Endothelial cell of umbilical vein (primary cell): Measurements from ENCODE around the gene PTPRO. TPM values are rescaled to one million over a fixed set of nuclear protein-coding genes. Genes with fewer than 3 reads are reported as not detected.

Experiments
- BruUV-seq: library from RNA; stranded (reverse); fragments of 400-500 nt; replicated peaks from 2 replicates; lab custom pipeline; 2021; lab: Mats Ljungman, UMichigan
- CTCF ChIA-PET: fragments of 300-600, 350-600 bp; sonication (Branson Sonifier 250); formaldehyde crosslinking; loops from one replicate; lab custom pipeline; 2021; ENCODE audit warnings: antibody characterized with exemption, inconsistent platforms; lab: Charles Lee
- POLR2A ChIA-PET: fragments of 300-600, 350-600 bp; sonication (Branson Sonifier 250); formaldehyde crosslinking; loops from one replicate; lab custom pipeline; 2021; ENCODE audit warnings: antibody characterized with exemption, inconsistent platforms; lab: Charles Lee
- DNase-seq: peaks from one replicate; pipeline ENCODE4 v3.0.0-alpha.2; 2011; ENCODE audit warnings: low read depth, low spot score
- FAIRE-seq: peaks from 2 replicates; lab custom pipeline; 2011; peaks lifted over from hg19 to GRCh38; lab: Jason Lieb, UNC
- H2AFZ ChIP-seq: 2 replicates; pipeline ENCODE4 v1.6.0; 2012; ENCODE audit warnings: low read depth, low read length, control low read depth, inconsistent platforms
- H3K27ac ChIP-seq: 2 replicates; pipeline ENCODE4 v1.5.1; 2011; ENCODE audit warnings: low read depth, mild to moderate bottlenecking, control low read depth, low read length, moderate library complexity; ENCODE audit not compliant: insufficient read depth
- H3K27me3 ChIP-seq, 2 experiments: 2 replicates each; pipeline versions ENCODE4 v1.6.0 to v1.6.1; 2011; ENCODE audit warnings: low read length in 2 of 2, mixed read lengths in 1 of 2; ENCODE audit not compliant: control insufficient read depth in 2 of 2, insufficient read depth in 2 of 2
- H3K36me3 ChIP-seq, 2 experiments: 2 replicates in 1 of 2; 3 replicates in 1 of 2; pipeline ENCODE4 v1.5.1; 2011; ENCODE audit warnings: low read length in 2 of 2, mild to moderate bottlenecking in 1 of 2, moderate library complexity in 1 of 2; ENCODE audit not compliant: control insufficient read depth in 2 of 2, insufficient read depth in 2 of 2; ENCODE audit errors: extremely low read depth in 1 of 2
- H3K4me1 ChIP-seq: 3 replicates; pipeline ENCODE4 v1.5.1; 2011; ENCODE audit warnings: mild to moderate bottlenecking, low read length; ENCODE audit not compliant: control insufficient read depth, insufficient read depth; ENCODE audit errors: extremely low read depth
- H3K4me2 ChIP-seq: 2 replicates; pipeline ENCODE4 v1.6.1; 2011; ENCODE audit warnings: low read length, control low read depth, mixed read lengths; ENCODE audit not compliant: insufficient read depth
- H3K4me3 ChIP-seq, 3 experiments: fragments of 200-600 bp in 1 of 3; sonication (generic), shearing (Covaris generic) in 1 of 3; replicated peaks in 1 of 3; 2 replicates each; pipeline ENCODE4 v1.5.1; 2011 to 2016; ENCODE audit warnings: control low read depth in 3 of 3, low read length in 3 of 3, mild to moderate bottlenecking in 2 of 3, inconsistent platforms in 1 of 3, low read depth in 1 of 3, moderate library complexity in 1 of 3; ENCODE audit not compliant: insufficient read depth in 1 of 3
- H3K79me2 ChIP-seq: 2 replicates; pipeline ENCODE4 v1.6.0; 2012; ENCODE audit warnings: low read length, inconsistent platforms; ENCODE audit not compliant: control insufficient read depth, insufficient read depth
- H3K9ac ChIP-seq: replicated peaks from 2 replicates; pipeline ENCODE3; 2011; ENCODE audit warnings: low read length, control low read depth; ENCODE audit not compliant: insufficient read depth; ENCODE audit errors: extremely low read depth
- H3K9me1 ChIP-seq: replicated peaks from 3 replicates; pipeline ENCODE4 v1.6.0; 2011; ENCODE audit warnings: mild to moderate bottlenecking, low read length; ENCODE audit not compliant: control insufficient read depth, insufficient read depth; ENCODE audit errors: extremely low read depth
- H3K9me3 ChIP-seq: replicated peaks from 2 replicates; pipeline ENCODE4 v1.5.1; 2012; ENCODE audit warnings: low read length, inconsistent platforms; ENCODE audit not compliant: control insufficient read depth, insufficient read depth
- H4K20me1 ChIP-seq: replicated peaks from 2 replicates; pipeline ENCODE3; 2011; ENCODE audit warnings: mild to moderate bottlenecking, low read length; ENCODE audit not compliant: control insufficient read depth, insufficient read depth; ENCODE audit errors: extremely low read depth
- EZH2 ChIP-seq: IDR thresholded peaks from 2 replicates; pipeline ENCODE4 v1.6.1; 2012; ENCODE audit warnings: borderline replicate concordance, low read depth, mild to moderate bottlenecking, moderate library complexity, low read length, inconsistent platforms; ENCODE audit not compliant: severe bottlenecking
- FOS ChIP-seq: IDR thresholded peaks from 2 replicates; pipeline ENCODE4 v1.6.1; 2011; ENCODE audit warnings: mild to moderate bottlenecking, low read length, moderate library complexity, borderline replicate concordance; ENCODE audit not compliant: insufficient read depth
- GATA2 ChIP-seq: IDR thresholded peaks from 2 replicates; pipeline ENCODE4 v1.7.0; 2011; ENCODE audit warnings: low read depth, mild to moderate bottlenecking, moderate library complexity, mixed read lengths, low read length; ENCODE audit not compliant: insufficient read length, insufficient read depth
- JUN ChIP-seq: IDR thresholded peaks from 2 replicates; pipeline ENCODE4 v1.6.1; 2011; ENCODE audit warnings: borderline replicate concordance, low read depth; ENCODE audit not compliant: insufficient read length, insufficient read depth
- MYC ChIP-seq: IDR thresholded peaks from one replicate; pipeline ENCODE4 v1.6.1; 2011; ENCODE audit warnings: mild to moderate bottlenecking, low read depth, low read length
- POLR2A ChIP-seq: IDR thresholded peaks from 2 replicates; pipeline ENCODE4 v1.6.1; 2012; ENCODE audit warnings: low read depth, mild to moderate bottlenecking, control low read depth, low read length
- POLR2AphosphoS5 ChIP-seq: IDR thresholded peaks from 2 replicates; pipeline ENCODE4 v1.6.1; 2012; ENCODE audit warnings: low read depth, mild to moderate bottlenecking, control low read depth, low read length, moderate library complexity; ENCODE audit not compliant: insufficient read depth
- dilution Hi-C: fragments of 300-500 bp; cut with MboI; formaldehyde crosslinking; loops from one replicate; pipeline ENCODE4 v1.15.0; 2019; ENCODE audit warnings: low sequenced_read_pairs; ENCODE audit not compliant: extremely low pct_ligation_motif_present
- intact Hi-C: fragments of 100-400 bp; cut with micrococcal nuclease; formaldehyde crosslinking; loops from one replicate; pipeline ENCODE4 v1.10.0; 2022
- polyA plus RNA-seq, 4 experiments: library from polyadenylated mRNA; depleted of rRNA in 3 of 4; stranded (reverse) in 3 of 4; unstranded in 1 of 4; fragments of >200 nt; gene quantifications; 2 replicates each; pipeline versions ENCODE4 v1.2.1 to v1.2.3, GENCODE V29; 2011 to 2012; ENCODE audit warnings: missing spikeins in 1 of 4
- total RNA-seq: library from RNA; stranded (reverse); gene quantifications from 2 replicates; pipeline ENCODE4 v1.2.3, GENCODE V29; 2021
- TF ChIP-seq, protein P1 (sequence below): IDR thresholded peaks from 2 replicates; pipeline ENCODE4 v1.6.1; 2011; ENCODE audit not compliant: insufficient read depth, insufficient read length
- TF ChIP-seq, protein P2 (sequence below), 2 donors: IDR thresholded peaks; 1 replicate in 1 of 2; 2 replicates in 1 of 2; pipeline ENCODE4 v1.5.1; 2011; ENCODE audit warnings: low read length in 2 of 2, mild to moderate bottlenecking in 2 of 2, moderate library complexity in 2 of 2, control low read depth in 1 of 2, inconsistent platforms in 1 of 2, low read depth in 1 of 2; ENCODE audit not compliant: insufficient read depth in 1 of 2; ENCODE audit errors: extremely low read depth in 1 of 2

The PTPRO gene
- total and polyA plus RNA-seq, 2 donors (not counting 3 experiments of a cell fraction or from before 2014, with no cell fraction given) = not detected

DNA sequence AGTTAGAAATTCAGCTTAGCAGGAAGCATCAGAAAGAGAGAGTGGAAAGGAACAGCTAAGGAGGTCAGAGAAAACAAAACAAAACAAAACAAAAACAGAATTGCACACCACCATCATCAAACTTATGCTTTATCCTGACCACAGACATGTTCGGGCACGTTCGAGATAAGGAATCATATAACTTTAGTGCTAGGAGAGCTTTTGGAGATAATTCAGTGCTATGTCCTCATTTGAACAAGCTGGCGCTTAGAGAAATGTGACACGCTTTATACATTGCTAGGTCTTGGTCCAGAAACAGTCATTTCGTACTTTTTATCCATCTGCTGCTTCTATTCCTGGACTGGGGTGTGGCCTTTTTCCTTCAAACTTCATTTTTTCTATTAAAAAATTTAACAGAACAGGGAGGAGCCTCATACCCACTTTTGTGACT lies 213.1 kb downstream of the PTPRO start:
- CTCF ChIA-PET = interaction anchor here (0.7 to 7.0 kb wide), 9 partner anchors 10 to 339 kb away, joined by 3 to 202 read pairs (median 3); partner anchors contain the start of gene RERG
- Histone ChIP-seq H2AFZ (peak overlapping the region; percentile 4), H3K4me3 (no peak overlapping the region), H3K27me3 (peaks cover 0 to 3% of the 10 kb centered on the region in 2 experiments), H3K9ac (no peak overlapping the region), H3K9me1 (no peaks in the 10 kb centered on the region), H3K27ac (no peak overlapping the region), H3K9me3 (no peaks in the 10 kb centered on the region), H3K4me1 (peaks cover 4% of the 10 kb centered on the region), H3K79me2 (no peaks in the 10 kb centered on the region), H3K4me2 (no peak overlapping the region), H4K20me1 (no peaks in the 10 kb centered on the region), H3K36me3 (no peaks in the 10 kb centered on the region)
- dilution Hi-C loops = no loop called here
- intact Hi-C loops = no loop called here
- TF ChIP-seq, protein P1, sequence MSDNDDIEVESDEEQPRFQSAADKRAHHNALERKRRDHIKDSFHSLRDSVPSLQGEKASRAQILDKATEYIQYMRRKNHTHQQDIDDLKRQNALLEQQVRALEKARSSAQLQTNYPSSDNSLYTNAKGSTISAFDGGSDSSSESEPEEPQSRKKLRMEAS = no peak
- TF ChIP-seq MYC (no peak), POLR2AphosphoS5 (no peak), GATA2 (no peak), JUN (no peak), EZH2 (no peak), POLR2A (no peak), FOS (no peak)
- TF ChIP-seq, protein P2, sequence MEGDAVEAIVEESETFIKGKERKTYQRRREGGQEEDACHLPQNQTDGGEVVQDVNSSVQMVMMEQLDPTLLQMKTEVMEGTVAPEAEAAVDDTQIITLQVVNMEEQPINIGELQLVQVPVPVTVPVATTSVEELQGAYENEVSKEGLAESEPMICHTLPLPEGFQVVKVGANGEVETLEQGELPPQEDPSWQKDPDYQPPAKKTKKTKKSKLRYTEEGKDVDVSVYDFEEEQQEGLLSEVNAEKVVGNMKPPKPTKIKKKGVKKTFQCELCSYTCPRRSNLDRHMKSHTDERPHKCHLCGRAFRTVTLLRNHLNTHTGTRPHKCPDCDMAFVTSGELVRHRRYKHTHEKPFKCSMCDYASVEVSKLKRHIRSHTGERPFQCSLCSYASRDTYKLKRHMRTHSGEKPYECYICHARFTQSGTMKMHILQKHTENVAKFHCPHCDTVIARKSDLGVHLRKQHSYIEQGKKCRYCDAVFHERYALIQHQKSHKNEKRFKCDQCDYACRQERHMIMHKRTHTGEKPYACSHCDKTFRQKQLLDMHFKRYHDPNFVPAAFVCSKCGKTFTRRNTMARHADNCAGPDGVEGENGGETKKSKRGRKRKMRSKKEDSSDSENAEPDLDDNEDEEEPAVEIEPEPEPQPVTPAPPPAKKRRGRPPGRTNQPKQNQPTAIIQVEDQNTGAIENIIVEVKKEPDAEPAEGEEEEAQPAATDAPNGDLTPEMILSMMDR (IDR thresholded peaks at IDR 0.05; ENCODE audit: extremely low read depth in 1 of 2, insufficient read depth in 1 of 2, low read depth in 1 of 2, low read length in 2 of 2) = no peak
- no peak for DNase-seq
- no TSS peak for BruUV-seq
- no peak for FAIRE-seq
- POLR2A ChIA-PET = no interaction called here
